OCI-LY3 (cell line): ENCODE results near the gene SMURF1.

ENCODE experiments used
- EZH2phosphoT487 ChIP-seq: fragments of 200-600 bp; shearing (Covaris generic); IDR thresholded peaks from 2 replicates; pipeline ENCODE4 v1.6.1; 2018; ENCODE audit warnings: antibody characterized with exemption, mixed run types, low read depth
- TF ChIP-seq, protein P1 (sequence below): fragments of 200-600, 300-600 bp; sonication (generic); IDR thresholded peaks from 2 replicates; pipeline ENCODE4 v1.5.1; 2014; ENCODE audit warnings: antibody characterized with exemption, low read length, low read depth

DNA sequence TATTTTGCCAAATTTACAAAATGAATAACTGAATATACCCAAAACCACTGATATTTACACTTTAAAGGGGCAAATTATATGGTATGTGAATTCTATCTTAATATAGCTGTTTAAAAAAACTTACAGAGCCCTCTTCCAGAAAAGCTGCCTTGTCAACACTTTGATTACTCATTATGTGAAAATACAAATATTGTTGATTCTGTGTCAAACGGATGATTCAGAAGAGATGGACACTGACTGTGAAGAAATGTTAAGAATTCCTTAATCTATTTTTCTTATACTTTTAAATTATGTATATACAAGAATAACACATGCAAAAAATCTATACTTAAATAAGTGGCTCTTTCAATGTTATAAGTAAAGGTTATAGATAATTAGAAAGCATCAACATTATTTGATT lies 41.5 kb downstream of the SMURF1 start:
- TF ChIP-seq, protein P1, sequence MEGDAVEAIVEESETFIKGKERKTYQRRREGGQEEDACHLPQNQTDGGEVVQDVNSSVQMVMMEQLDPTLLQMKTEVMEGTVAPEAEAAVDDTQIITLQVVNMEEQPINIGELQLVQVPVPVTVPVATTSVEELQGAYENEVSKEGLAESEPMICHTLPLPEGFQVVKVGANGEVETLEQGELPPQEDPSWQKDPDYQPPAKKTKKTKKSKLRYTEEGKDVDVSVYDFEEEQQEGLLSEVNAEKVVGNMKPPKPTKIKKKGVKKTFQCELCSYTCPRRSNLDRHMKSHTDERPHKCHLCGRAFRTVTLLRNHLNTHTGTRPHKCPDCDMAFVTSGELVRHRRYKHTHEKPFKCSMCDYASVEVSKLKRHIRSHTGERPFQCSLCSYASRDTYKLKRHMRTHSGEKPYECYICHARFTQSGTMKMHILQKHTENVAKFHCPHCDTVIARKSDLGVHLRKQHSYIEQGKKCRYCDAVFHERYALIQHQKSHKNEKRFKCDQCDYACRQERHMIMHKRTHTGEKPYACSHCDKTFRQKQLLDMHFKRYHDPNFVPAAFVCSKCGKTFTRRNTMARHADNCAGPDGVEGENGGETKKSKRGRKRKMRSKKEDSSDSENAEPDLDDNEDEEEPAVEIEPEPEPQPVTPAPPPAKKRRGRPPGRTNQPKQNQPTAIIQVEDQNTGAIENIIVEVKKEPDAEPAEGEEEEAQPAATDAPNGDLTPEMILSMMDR, result no peak
- TF ChIP-seq EZH2phosphoT487, result no peak
